ENCODE data around the gene ZMIZ1. TPM values are rescaled to one million over a fixed set of nuclear protein-coding genes. Genes with fewer than 3 reads are reported as not detected.

ZMIZ1 gene
- total RNA-seq, 1 experiment from 2014 or later, result 34.2 TPM

- ATAC-seq (peak; percentile 91), DNase-seq (ENCODE audit: low read depth, low spot score) (no peak)
- Histone ChIP-seq H3K36me3 (ENCODE audit: control insufficient read depth, insufficient read depth, low read length) (no peaks in the 10 kb centered on the region), H3K4me3 (ENCODE audit: low read depth in 2 of 2, low read length in 2 of 2) (peak overlapping the region; percentile 26 to 45), H3K27me3 (ENCODE audit: control insufficient read depth, insufficient read depth, low read length) (no peaks in the 10 kb centered on the region), H3K4me1 (ENCODE audit: control insufficient read depth, insufficient read depth, low read length) (no peaks in the 10 kb centered on the region), H3K9me3 (ENCODE audit: control insufficient read depth, insufficient read depth, low read depth, low read length) (no peaks in the 10 kb centered on the region; the same call in 1 of the 2 replicates), H3K27ac (ENCODE audit: low read length) (no peak overlapping the region)
- ChIA-PET CTCF (no interaction called here), POLR2A (interaction anchor here (0.7 kb wide), 1 partner anchor 59 kb away, joined by 4 read pairs; no protein-coding TSS in a partner anchor)
- in situ Hi-C loops (cut with HindIII; ENCODE audit: low pct_unique_long_range_greater_than_20kb, low sequenced_read_pairs) (no loop called here), intact Hi-C loops (cut with micrococcal nuclease; ENCODE audit: unreplicated experiment) (no loop called here)
- BruUV-seq (replicated peaks), result no TSS peak
- TF ChIP-seq CTCF (IDR thresholded peaks at IDR 0.05) (no peak), SIN3A (IDR thresholded peaks at IDR 0.05; ENCODE audit: borderline replicate concordance, insufficient read depth, low read depth, low read length) (no peak), POLR2AphosphoS5 (IDR thresholded peaks at IDR 0.05; ENCODE audit: low read depth, low read length) (no peak), TCF7L2 (IDR thresholded peaks at IDR 0.05; ENCODE audit: low read depth, low read length) (no peak)
- TF ChIP-seq, protein P1, sequence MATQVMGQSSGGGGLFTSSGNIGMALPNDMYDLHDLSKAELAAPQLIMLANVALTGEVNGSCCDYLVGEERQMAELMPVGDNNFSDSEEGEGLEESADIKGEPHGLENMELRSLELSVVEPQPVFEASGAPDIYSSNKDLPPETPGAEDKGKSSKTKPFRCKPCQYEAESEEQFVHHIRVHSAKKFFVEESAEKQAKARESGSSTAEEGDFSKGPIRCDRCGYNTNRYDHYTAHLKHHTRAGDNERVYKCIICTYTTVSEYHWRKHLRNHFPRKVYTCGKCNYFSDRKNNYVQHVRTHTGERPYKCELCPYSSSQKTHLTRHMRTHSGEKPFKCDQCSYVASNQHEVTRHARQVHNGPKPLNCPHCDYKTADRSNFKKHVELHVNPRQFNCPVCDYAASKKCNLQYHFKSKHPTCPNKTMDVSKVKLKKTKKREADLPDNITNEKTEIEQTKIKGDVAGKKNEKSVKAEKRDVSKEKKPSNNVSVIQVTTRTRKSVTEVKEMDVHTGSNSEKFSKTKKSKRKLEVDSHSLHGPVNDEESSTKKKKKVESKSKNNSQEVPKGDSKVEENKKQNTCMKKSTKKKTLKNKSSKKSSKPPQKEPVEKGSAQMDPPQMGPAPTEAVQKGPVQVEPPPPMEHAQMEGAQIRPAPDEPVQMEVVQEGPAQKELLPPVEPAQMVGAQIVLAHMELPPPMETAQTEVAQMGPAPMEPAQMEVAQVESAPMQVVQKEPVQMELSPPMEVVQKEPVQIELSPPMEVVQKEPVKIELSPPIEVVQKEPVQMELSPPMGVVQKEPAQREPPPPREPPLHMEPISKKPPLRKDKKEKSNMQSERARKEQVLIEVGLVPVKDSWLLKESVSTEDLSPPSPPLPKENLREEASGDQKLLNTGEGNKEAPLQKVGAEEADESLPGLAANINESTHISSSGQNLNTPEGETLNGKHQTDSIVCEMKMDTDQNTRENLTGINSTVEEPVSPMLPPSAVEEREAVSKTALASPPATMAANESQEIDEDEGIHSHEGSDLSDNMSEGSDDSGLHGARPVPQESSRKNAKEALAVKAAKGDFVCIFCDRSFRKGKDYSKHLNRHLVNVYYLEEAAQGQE (IDR thresholded peaks at IDR 0.05; ENCODE audit: insufficient read depth in 1 of 2, low read depth in 2 of 2, low read length in 1 of 2), result no peak
These were observed 46.1 kb upstream of the ZMIZ1 start for GRCh38 chr10:79022565-79023230.

GRCh38 chr10:79023240-79024162 lies 45.3 kb upstream of the ZMIZ1 start:
- in situ Hi-C loops (cut with HindIII; ENCODE audit: low pct_unique_long_range_greater_than_20kb, low sequenced_read_pairs) (no loop called here), intact Hi-C loops (cut with micrococcal nuclease; ENCODE audit: unreplicated experiment) (no loop called here)
- no TSS peak for BruUV-seq (replicated peaks)
- ATAC-seq, result no peak
- ChIA-PET CTCF (no interaction called here), POLR2A (no interaction called here)
- Histone ChIP-seq H3K9me3 (ENCODE audit: control insufficient read depth, insufficient read depth, low read depth, low read length) (no peaks in the 10 kb centered on the region), H3K27me3 (ENCODE audit: control insufficient read depth, insufficient read depth, low read length) (no peaks in the 10 kb centered on the region), H3K4me3 (ENCODE audit: low read depth in 2 of 2, low read length in 2 of 2) (no peak overlapping the region; a peak in 1 of 4 replicates), H3K27ac (ENCODE audit: low read length) (no peak overlapping the region), H3K36me3 (ENCODE audit: control insufficient read depth, insufficient read depth, low read length) (no peaks in the 10 kb centered on the region), H3K4me1 (ENCODE audit: control insufficient read depth, insufficient read depth, low read length) (no peaks in the 10 kb centered on the region)
- TF ChIP-seq SIN3A (IDR thresholded peaks at IDR 0.05; ENCODE audit: borderline replicate concordance, insufficient read depth, low read depth, low read length), result no peak
- no peak for TF ChIP-seq TCF7L2 (IDR thresholded peaks at IDR 0.05; ENCODE audit: low read depth, low read length)
- TF ChIP-seq CTCF (IDR thresholded peaks at IDR 0.05), result no peak
- TF ChIP-seq, protein P1 (IDR thresholded peaks at IDR 0.05; ENCODE audit: insufficient read depth in 1 of 2, low read depth in 2 of 2, low read length in 1 of 2), result no peak
- no peak for TF ChIP-seq POLR2AphosphoS5 (IDR thresholded peaks at IDR 0.05; ENCODE audit: low read depth, low read length)
- no peak for DNase-seq (ENCODE audit: low read depth, low spot score)
